GM12878 (cell line): ENCODE results near the gene TTC1. TPM values are rescaled to one million over a fixed set of nuclear protein-coding genes. Genes with fewer than 3 reads are reported as not detected.

Experiments
- ATAC-seq: fragments of 200-7000 bp; cut with Tn5 transposase; 3 replicates; pipeline ENCODE4 v1.9.1; 2020; ENCODE audit warnings: mild to moderate bottlenecking, moderate library complexity
- BruUV-seq: library from RNA; stranded (reverse); fragments of 400-500 nt; replicated peaks from 2 replicates; lab custom pipeline; 2021; lab: Mats Ljungman, UMichigan
- CTCF ChIA-PET: fragments of 300-600 bp; sonication (Branson Sonifier 250); formaldehyde crosslinking; extraction: SDS; loops from one replicate; lab custom pipeline; 2021; ENCODE audit warnings: inconsistent platforms; lab: Yijun Ruan, JAX
- POLR2A ChIA-PET: fragments of 350-600 bp; formaldehyde crosslinking; extraction: SDS; loops from one replicate; lab custom pipeline; 2021; ENCODE audit warnings: inconsistent platforms; lab: Charles Lee
- RAD21 ChIA-PET: fragments of 300-600 bp; sonication (Branson Sonifier 250); formaldehyde crosslinking; loops from one replicate; lab custom pipeline; 2023; ENCODE audit warnings: antibody characterized with exemption; ENCODE audit not compliant: unreplicated experiment; lab: Charles Lee
- SMC1A ChIA-PET: fragments of 300-600 bp; sonication (Branson Sonifier 250); formaldehyde crosslinking; loops from one replicate; lab custom pipeline; 2023; ENCODE audit not compliant: unreplicated experiment, uncharacterized antibody; lab: Charles Lee
- DNase-seq: peaks from one replicate; pipeline ENCODE4 v3.0.0-alpha.2; 2011; ENCODE audit warnings: low read depth, low spot score
- FAIRE-seq: peaks from 3 replicates; lab custom pipeline; 2011; peaks lifted over from hg19 to GRCh38; lab: Jason Lieb, UNC
- H2AFZ ChIP-seq: 2 replicates; pipeline ENCODE4 v1.6.0; 2011; ENCODE audit warnings: low read depth, low read length, control low read depth; ENCODE audit not compliant: control insufficient read depth
- H3K27ac ChIP-seq: 2 replicates; pipeline ENCODE4 v1.5.1; 2011; ENCODE audit warnings: control low read depth; ENCODE audit not compliant: control insufficient read depth, insufficient read depth
- H3K27me3 ChIP-seq, 2 experiments: replicated peaks in 1 of 2; 2 replicates each; pipeline versions ENCODE4 v1.6.0 to v1.6.1; 2011; ENCODE audit warnings: low read length in 1 of 2; ENCODE audit not compliant: control insufficient read depth in 2 of 2, insufficient read depth in 2 of 2
- H3K36me3 ChIP-seq, 2 experiments: 2 replicates each; pipeline ENCODE4 v1.5.1; 2011; ENCODE audit warnings: low read length in 1 of 2; ENCODE audit not compliant: control insufficient read depth in 2 of 2, insufficient read depth in 2 of 2
- H3K4me1 ChIP-seq: 2 replicates; pipeline ENCODE4 v1.6.1; 2011; ENCODE audit warnings: mild to moderate bottlenecking, low read length, moderate library complexity, mixed read lengths; ENCODE audit not compliant: control insufficient read depth, insufficient read depth
- H3K4me2 ChIP-seq: 2 replicates; pipeline ENCODE4 v1.6.0; 2011; ENCODE audit warnings: control low read depth; ENCODE audit not compliant: control insufficient read depth, insufficient read depth
- H3K4me3 ChIP-seq: fragments of 200-600 bp; sonication (generic); 2 replicates; pipeline ENCODE4 v1.5.1; 2016
- H3K79me2 ChIP-seq: 2 replicates; pipeline ENCODE4 v1.6.0; 2011; ENCODE audit warnings: low read length; ENCODE audit not compliant: control insufficient read depth, insufficient read depth
- H3K9ac ChIP-seq: 2 replicates; pipeline ENCODE4 v1.8.0; 2011; ENCODE audit warnings: low read length, control low read depth, mixed read lengths; ENCODE audit not compliant: control insufficient read depth, insufficient read depth
- H3K9me3 ChIP-seq: replicated peaks from 3 replicates; pipeline ENCODE4 v1.5.1; 2011; ENCODE audit warnings: mild to moderate bottlenecking, low read length; ENCODE audit not compliant: control insufficient read depth, insufficient read depth
- H4K20me1 ChIP-seq: 2 replicates; pipeline ENCODE4 v1.6.0; 2011; ENCODE audit not compliant: control insufficient read depth, insufficient read depth
- ATF2 ChIP-seq: IDR thresholded peaks from 2 replicates; pipeline ENCODE4 v1.6.1; 2012; ENCODE audit warnings: low read length, inconsistent platforms
- CBX5 ChIP-seq: sonication (generic); IDR thresholded peaks from 2 replicates; pipeline ENCODE4 v1.6.1; 2016; ENCODE audit warnings: low read depth, moderate library complexity, mild to moderate bottlenecking, inconsistent platforms
- CTCF ChIP-seq, 3 experiments: IDR thresholded peaks in 2 of 3; conservative IDR thresholded peaks in 1 of 3; 2 replicates each; pipeline ENCODE4 v1.5.1; 2011; ENCODE audit warnings: low read depth in 3 of 3, low read length in 3 of 3, mild to moderate bottlenecking in 3 of 3, control low read depth in 2 of 3, moderate library complexity in 2 of 3, inconsistent platforms in 1 of 3, mixed read lengths in 1 of 3; ENCODE audit not compliant: control insufficient read depth in 2 of 3, insufficient read depth in 1 of 3; ENCODE audit errors: extremely low read depth in 1 of 3
- DPF2 ChIP-seq: fragments of 450-650 bp; IDR thresholded peaks from 2 replicates; pipeline ENCODE4 v1.6.1; 2017; ENCODE audit warnings: mild to moderate bottlenecking
- ELK1 ChIP-seq: IDR thresholded peaks from 2 replicates; pipeline ENCODE4 v1.6.1; 2012; ENCODE audit warnings: low read depth, low read length, improper control_type of control experiment
- EZH2 ChIP-seq: IDR thresholded peaks from 2 replicates; pipeline ENCODE4 v1.6.1; 2012; ENCODE audit warnings: low read depth, mild to moderate bottlenecking, control low read depth, inconsistent platforms, low read length, borderline replicate concordance; ENCODE audit not compliant: control insufficient read depth
- HDAC6 ChIP-seq: fragments of 200-600 bp; sonication (generic); IDR thresholded peaks from one replicate; pipeline ENCODE4 v1.8.0; 2017; ENCODE audit warnings: antibody characterized with exemption; ENCODE audit not compliant: unreplicated experiment
- IRF3 ChIP-seq: fragments of 450-650 bp; IDR thresholded peaks from 2 replicates; pipeline ENCODE4 v1.6.1; 2014; ENCODE audit warnings: mild to moderate bottlenecking
- IRF4 ChIP-seq: IDR thresholded peaks from 2 replicates; pipeline ENCODE4 v1.6.1; 2011; ENCODE audit warnings: low read depth, low read length
- LARP7 ChIP-seq: fragments of 450-650 bp; IDR thresholded peaks from 2 replicates; pipeline ENCODE4 v1.6.1; 2017; ENCODE audit warnings: mild to moderate bottlenecking
- MXI1 ChIP-seq: fragments of 150-350 bp; IDR thresholded peaks from 2 replicates; pipeline ENCODE4 v1.6.1; 2011; ENCODE audit warnings: low read depth, mild to moderate bottlenecking, inconsistent platforms, low read length, improper control_type of control experiment
- POLR2AphosphoS2 ChIP-seq: IDR thresholded peaks from 2 replicates; pipeline ENCODE4 v1.6.1; 2011; ENCODE audit warnings: low read depth, mild to moderate bottlenecking, low read length, improper control_type of control experiment, moderate library complexity
- SUPT20H ChIP-seq: IDR thresholded peaks from 2 replicates; pipeline ENCODE4 v1.6.1; 2011; ENCODE audit warnings: low read depth, mild to moderate bottlenecking, low read length, moderate library complexity, borderline replicate concordance; ENCODE audit not compliant: control insufficient read depth
- TBL1XR1 ChIP-seq: IDR thresholded peaks from 2 replicates; pipeline ENCODE4 v1.6.1; 2012; ENCODE audit warnings: low read depth, low read length, improper control_type of control experiment
- ZBED1 ChIP-seq: IDR thresholded peaks from 2 replicates; pipeline ENCODE4 v1.6.1; 2016; ENCODE audit warnings: borderline replicate concordance
- ZNF24 ChIP-seq: fragments of 450-650 bp; IDR thresholded peaks from 2 replicates; pipeline ENCODE4 v1.6.1; 2017; ENCODE audit warnings: antibody characterized with exemption, mild to moderate bottlenecking
- WGBS: methylation state at CpG from one replicate; pipeline ENCODE4 v1.1.6; 2016; ENCODE audit warnings: low lambda C conversion rate; ENCODE audit not compliant: insufficient replicate concordance, insufficient coverage; ENCODE audit errors: missing lambda C conversion rate; 5-methylcytosine and 5-hydroxymethylcytosine counted together
- in situ Hi-C: fragments of 300-500 bp; cut with MboI; formaldehyde crosslinking; loops from 9 replicates; pipeline ENCODE4 v1.14.3; 2018; ENCODE audit warnings: mixed read lengths
- intact Hi-C: fragments of 100-400 bp; cut with micrococcal nuclease; formaldehyde crosslinking; loops from one replicate; pipeline ENCODE4 v1.14.2; 2022; ENCODE audit not compliant: unreplicated experiment
- polyA plus RNA-seq, 11 experiments: library from polyadenylated mRNA; depleted of rRNA in 4 of 11; unstranded in 6 of 11; stranded (reverse) in 5 of 11; fragments of >200 nt; fragmentation: Nextera tagmentation in 4 of 11; fragmentation: Illumina TruSeq in 1 of 11; extraction: Ambion mirVana in 4 of 11; extraction: Trizol in 1 of 11; gene quantifications; 1 replicate in 1 of 11; 2 replicates in 10 of 11; pipeline versions ENCODE4 v1.2.1 to v1.2.3, GENCODE V29; 2011 to 2016; ENCODE audit warnings: inconsistent platforms in 2 of 11, missing spikeins in 2 of 11, low read depth in 1 of 11
- total RNA-seq, 4 experiments: library from RNA; depleted of rRNA in 3 of 4; stranded (reverse); fragments of >200 nt in 3 of 4; fragmentation: Illumina TruSeq in 1 of 4; extraction: Trizol in 1 of 4; gene quantifications; 2 replicates each; pipeline versions ENCODE4 v1.2.1 to v1.2.3, GENCODE V29; 2013 to 2021

TTC1 gene
- total and polyA plus RNA-seq, 10 of the 15 experiments (the other 5 are each of a cell fraction or from before 2014, with no cell fraction given): 46.6 to 160 (median 92.3) TPM

- TF ChIP-seq ATF2: peak; percentile 63
These were observed 84.2 kb downstream of the TTC1 start (continued) for GRCh38 chr5:160092960-160093707.

GRCh38 chr5:160096178-160096577, 87.2 kb downstream of the TTC1 start:
- FAIRE-seq (no peak), DNase-seq (no peak), ATAC-seq (no peak)
- 96% methylated on average over 2 of the region's 2 CpGs for WGBS
- TF ChIP-seq POLR2AphosphoS2 (no peak), CBX5 (no peak), IRF3 (no peak), CTCF (IDR thresholded peaks at IDR 0.05 in 2 of 3, conservative IDR thresholded peaks at IDR 0.05 in 1 of 3; ENCODE audit: control insufficient read depth in 2 of 3, extremely low read depth in 1 of 3, insufficient read depth in 1 of 3, low read depth in 3 of 3, low read length in 3 of 3) (no peak), TBL1XR1 (no peak), IRF4 (no peak), LARP7 (no peak), MXI1 (no peak), HDAC6 (no peak), ZBED1 (no peak), DPF2 (no peak), EZH2 (no peak), ELK1 (no peak), SUPT20H (no peak), ZNF24 (no peak)
- no peaks in the 10 kb centered on the region for H4K20me1 ChIP-seq
- intact Hi-C loops: no loop called here
- H3K9ac ChIP-seq: no peak overlapping the region
- SMC1A ChIA-PET: no interaction called here
- H3K36me3 ChIP-seq: peaks cover 0 to 11% of the 10 kb centered on the region in 2 experiments; a peak in 2 of 4 replicates
- H3K9me3 ChIP-seq: no peaks in the 10 kb centered on the region; the same call in 2 of the 3 replicates
- H3K4me3 ChIP-seq: no peak overlapping the region
- RAD21 ChIA-PET: no interaction called here
- H3K4me2 ChIP-seq: no peak overlapping the region
- in situ Hi-C loops: no loop called here
- H2AFZ ChIP-seq: no peak overlapping the region
- no peak overlapping the region for H3K27ac ChIP-seq
- peaks cover 12% of the 10 kb centered on the region for H3K79me2 ChIP-seq
- BruUV-seq: no TSS peak
- H3K27me3 ChIP-seq: no peaks in the 10 kb centered on the region
- POLR2A ChIA-PET: interaction anchor here (0.5 to 0.7 kb wide), 2 partner anchors 47 to 324 kb away, joined by 3 to 6 read pairs; no protein-coding TSS in a partner anchor
- H3K4me1 ChIP-seq: peaks cover 34% of the 10 kb centered on the region
- CTCF ChIA-PET: no interaction called here
